ENCODE results near the gene PMPCB. TPM values are rescaled to one million over a fixed set of nuclear protein-coding genes. Genes with fewer than 3 reads are reported as not detected.

Gene PMPCB
- total RNA-seq, 2 donors from 2014 or later, result 56.4 to 80.5 TPM

- TF ChIP-seq, protein P1, sequence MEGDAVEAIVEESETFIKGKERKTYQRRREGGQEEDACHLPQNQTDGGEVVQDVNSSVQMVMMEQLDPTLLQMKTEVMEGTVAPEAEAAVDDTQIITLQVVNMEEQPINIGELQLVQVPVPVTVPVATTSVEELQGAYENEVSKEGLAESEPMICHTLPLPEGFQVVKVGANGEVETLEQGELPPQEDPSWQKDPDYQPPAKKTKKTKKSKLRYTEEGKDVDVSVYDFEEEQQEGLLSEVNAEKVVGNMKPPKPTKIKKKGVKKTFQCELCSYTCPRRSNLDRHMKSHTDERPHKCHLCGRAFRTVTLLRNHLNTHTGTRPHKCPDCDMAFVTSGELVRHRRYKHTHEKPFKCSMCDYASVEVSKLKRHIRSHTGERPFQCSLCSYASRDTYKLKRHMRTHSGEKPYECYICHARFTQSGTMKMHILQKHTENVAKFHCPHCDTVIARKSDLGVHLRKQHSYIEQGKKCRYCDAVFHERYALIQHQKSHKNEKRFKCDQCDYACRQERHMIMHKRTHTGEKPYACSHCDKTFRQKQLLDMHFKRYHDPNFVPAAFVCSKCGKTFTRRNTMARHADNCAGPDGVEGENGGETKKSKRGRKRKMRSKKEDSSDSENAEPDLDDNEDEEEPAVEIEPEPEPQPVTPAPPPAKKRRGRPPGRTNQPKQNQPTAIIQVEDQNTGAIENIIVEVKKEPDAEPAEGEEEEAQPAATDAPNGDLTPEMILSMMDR (IDR thresholded peaks at IDR 0.05), result no peak
- no peak overlapping the region for H3K4me3 ChIP-seq
- no peak for DNase-seq
- H3K27me3 ChIP-seq, result no peaks in the 10 kb centered on the region
- intact Hi-C loops (cut with DNase I), result no loop called here
- no peak overlapping the region for H3K9ac ChIP-seq (ENCODE audit: low read depth in 2 of 2, low read length in 2 of 2)
- no peaks in the 10 kb centered on the region for H3K4me1 ChIP-seq
- H3K9me3 ChIP-seq, result no peaks in the 10 kb centered on the region
- H3K36me3 ChIP-seq, result no peaks in the 10 kb centered on the region
- no peak overlapping the region for H3K27ac ChIP-seq
Measured at GRCh38 chr7:103307503-103308231, 10.4 kb downstream of the PMPCB start.

DNA sequence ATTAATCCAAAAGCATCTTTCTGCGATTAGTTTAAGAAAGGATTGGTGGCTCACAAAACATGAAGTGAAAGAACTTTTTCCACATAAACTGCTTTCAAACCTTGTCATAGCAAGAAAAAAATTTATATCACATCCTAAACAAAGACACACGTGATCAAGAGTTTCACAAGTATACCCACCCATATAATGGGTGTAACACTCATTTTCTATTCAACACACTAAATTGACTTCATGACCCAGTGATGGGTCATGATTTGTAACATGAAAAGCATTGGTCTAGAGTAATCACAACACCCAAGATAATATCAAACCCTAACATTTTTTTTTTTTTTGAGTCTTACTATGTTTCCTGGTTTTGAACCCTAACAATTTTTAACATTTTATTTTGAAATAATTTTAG is 17.6 kb downstream of the PMPCB start:
- peaks cover 3% of the 10 kb centered on the region for H3K36me3 ChIP-seq
- DNase-seq, result no peak
- TF ChIP-seq, protein P1 (IDR thresholded peaks at IDR 0.05), result no peak
- intact Hi-C loops (cut with DNase I), result loop anchor here (10.0 kb wide), 1 partner anchor 50 kb away; no protein-coding TSS in a partner anchor
- no peak overlapping the region for H3K9ac ChIP-seq (ENCODE audit: low read depth in 2 of 2, low read length in 2 of 2)
- H3K9me3 ChIP-seq, result no peaks in the 10 kb centered on the region
- H3K4me1 ChIP-seq, result no peaks in the 10 kb centered on the region
- no peak overlapping the region for H3K27ac ChIP-seq
- no peaks in the 10 kb centered on the region for H3K27me3 ChIP-seq
- no peak overlapping the region for H3K4me3 ChIP-seq

DNA sequence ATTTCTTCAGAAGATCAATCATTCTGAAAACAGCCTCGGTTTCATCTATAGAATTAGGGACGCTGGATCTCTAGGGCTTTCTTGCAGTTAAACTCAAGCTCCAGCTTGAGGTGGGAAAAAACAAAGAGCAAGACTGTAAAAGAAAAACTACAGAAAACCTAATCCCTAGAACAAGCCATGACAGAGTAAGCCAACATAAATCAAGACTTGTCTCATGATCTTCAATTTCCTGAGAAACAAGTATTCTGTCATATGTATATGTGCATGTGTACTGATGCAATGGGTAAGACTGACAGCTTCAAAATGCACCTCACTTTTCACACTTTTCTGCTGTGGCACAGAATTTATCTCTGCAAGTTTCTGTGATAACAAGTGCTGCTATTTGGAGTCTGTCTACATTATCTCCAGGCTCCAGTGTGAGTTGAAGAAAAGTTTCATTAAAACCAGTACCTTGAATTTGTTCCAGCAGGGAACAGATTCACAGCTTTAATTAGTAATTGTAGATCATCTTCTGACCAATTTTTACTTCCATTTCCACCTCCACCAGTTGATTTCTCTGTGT is 19.2 kb downstream of the PMPCB start:
- no peaks in the 10 kb centered on the region for H3K27me3 ChIP-seq
- TF ChIP-seq, protein P1 (IDR thresholded peaks at IDR 0.05), result no peak
- no peak overlapping the region for H3K9ac ChIP-seq (ENCODE audit: low read depth in 2 of 2, low read length in 2 of 2)
- peaks cover 3% of the 10 kb centered on the region for H3K36me3 ChIP-seq
- H3K27ac ChIP-seq, result no peak overlapping the region
- intact Hi-C loops (cut with DNase I), result loop anchor here (10.0 kb wide), 1 partner anchor 48 kb away; no protein-coding TSS in a partner anchor
- no peaks in the 10 kb centered on the region for H3K9me3 ChIP-seq
- DNase-seq, result no peak
- no peaks in the 10 kb centered on the region for H3K4me1 ChIP-seq
- H3K4me3 ChIP-seq, result no peak overlapping the region

DNA sequence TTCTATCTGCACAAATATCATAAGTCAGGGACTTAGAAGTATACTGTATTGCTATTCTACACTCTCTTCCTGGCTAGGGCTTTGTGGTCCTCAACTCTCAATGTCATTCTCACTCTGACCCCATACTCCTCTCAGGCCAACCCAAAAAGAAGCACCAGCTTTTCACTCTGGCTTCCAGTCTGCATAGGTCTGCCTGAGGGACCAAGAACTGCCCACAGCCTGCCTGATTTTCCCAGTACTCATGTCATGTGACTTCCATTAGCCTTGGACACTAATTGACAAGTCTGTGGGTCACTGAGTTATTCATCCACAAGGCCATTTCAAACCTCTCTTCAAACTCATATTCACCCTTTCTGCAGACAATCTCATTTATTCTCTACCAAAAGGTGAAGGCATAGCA is 19.8 kb downstream of the PMPCB start:
- Histone ChIP-seq H3K27me3 (no peaks in the 10 kb centered on the region), H3K9ac (ENCODE audit: low read depth in 2 of 2, low read length in 2 of 2) (no peak overlapping the region), H3K4me1 (no peaks in the 10 kb centered on the region), H3K27ac (no peak overlapping the region), H3K9me3 (no peaks in the 10 kb centered on the region), H3K4me3 (no peak overlapping the region), H3K36me3 (peaks cover 3% of the 10 kb centered on the region)
- no peak for DNase-seq
- intact Hi-C loops (cut with DNase I), result loop anchor here (10.0 kb wide), 1 partner anchor 48 kb away; no protein-coding TSS in a partner anchor
- TF ChIP-seq, protein P1 (IDR thresholded peaks at IDR 0.05), result no peak

DNA sequence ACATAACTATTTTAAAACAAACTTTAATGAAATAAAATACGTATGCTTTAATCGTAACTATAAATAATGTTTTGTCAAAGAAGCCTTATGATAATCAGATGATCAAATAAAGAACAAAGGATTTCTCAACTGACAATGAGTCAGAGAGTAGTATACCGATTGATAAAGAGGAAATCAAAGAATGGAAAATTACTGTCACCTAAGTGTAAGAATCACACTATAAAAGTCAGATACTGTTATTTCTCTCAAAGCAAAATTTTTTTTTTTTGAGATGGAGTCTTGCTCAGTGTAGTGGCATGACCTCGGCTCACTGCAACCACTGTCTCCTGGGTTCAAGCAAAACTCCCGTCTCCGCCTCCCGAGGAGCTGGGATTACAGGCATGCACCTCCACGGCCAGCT is 28.5 kb downstream of the PMPCB start:
- no peaks in the 10 kb centered on the region for H3K4me1 ChIP-seq
- DNase-seq, result no peak
- intact Hi-C loops (cut with DNase I), result no loop called here
- H3K27ac ChIP-seq, result no peak overlapping the region
- TF ChIP-seq, protein P1 (IDR thresholded peaks at IDR 0.05), result no peak
- H3K4me3 ChIP-seq, result no peak overlapping the region
- H3K9me3 ChIP-seq, result no peaks in the 10 kb centered on the region
- peaks cover 13% of the 10 kb centered on the region for H3K36me3 ChIP-seq
- no peak overlapping the region for H3K9ac ChIP-seq (ENCODE audit: low read depth in 2 of 2, low read length in 2 of 2)
- H3K27me3 ChIP-seq, result no peaks in the 10 kb centered on the region
